ENCODE data around the gene PIK3CA. TPM values are rescaled to one million over a fixed set of nuclear protein-coding genes. Genes with fewer than 3 reads are reported as not detected.

The PIK3CA gene
- total RNA-seq, 4 donors from 2014 or later: 7.3 to 12.4 (median 10.9) TPM

DNA sequence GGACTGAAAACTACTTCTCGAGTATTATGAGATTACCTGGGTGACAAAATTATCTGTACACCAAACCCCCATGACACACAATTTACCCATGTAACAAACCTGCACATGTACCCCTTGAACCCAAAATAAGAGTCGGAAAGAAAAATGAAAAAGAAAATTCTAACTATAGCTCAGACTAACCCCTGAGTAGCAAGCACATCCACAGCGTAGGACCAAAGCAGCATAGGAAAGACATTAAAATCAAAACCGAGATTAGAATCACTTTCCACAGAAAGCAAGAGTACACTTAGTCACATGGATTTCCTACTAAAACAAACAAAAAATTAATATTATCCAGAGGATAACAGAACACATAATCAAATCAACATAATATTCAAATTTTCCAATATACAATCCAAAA is 6.3 kb upstream of the PIK3CA start:
- no peaks in the 10 kb centered on the region for H3K4me1 ChIP-seq
- no peak overlapping the region for H3K4me3 ChIP-seq
- H3K27ac ChIP-seq: no peak overlapping the region
- no peaks in the 10 kb centered on the region for H3K36me3 ChIP-seq
- no peaks in the 10 kb centered on the region for H3K27me3 ChIP-seq
- TF ChIP-seq POLR2A (IDR thresholded peaks at IDR 0.05): no peak
- TF ChIP-seq, protein P1, sequence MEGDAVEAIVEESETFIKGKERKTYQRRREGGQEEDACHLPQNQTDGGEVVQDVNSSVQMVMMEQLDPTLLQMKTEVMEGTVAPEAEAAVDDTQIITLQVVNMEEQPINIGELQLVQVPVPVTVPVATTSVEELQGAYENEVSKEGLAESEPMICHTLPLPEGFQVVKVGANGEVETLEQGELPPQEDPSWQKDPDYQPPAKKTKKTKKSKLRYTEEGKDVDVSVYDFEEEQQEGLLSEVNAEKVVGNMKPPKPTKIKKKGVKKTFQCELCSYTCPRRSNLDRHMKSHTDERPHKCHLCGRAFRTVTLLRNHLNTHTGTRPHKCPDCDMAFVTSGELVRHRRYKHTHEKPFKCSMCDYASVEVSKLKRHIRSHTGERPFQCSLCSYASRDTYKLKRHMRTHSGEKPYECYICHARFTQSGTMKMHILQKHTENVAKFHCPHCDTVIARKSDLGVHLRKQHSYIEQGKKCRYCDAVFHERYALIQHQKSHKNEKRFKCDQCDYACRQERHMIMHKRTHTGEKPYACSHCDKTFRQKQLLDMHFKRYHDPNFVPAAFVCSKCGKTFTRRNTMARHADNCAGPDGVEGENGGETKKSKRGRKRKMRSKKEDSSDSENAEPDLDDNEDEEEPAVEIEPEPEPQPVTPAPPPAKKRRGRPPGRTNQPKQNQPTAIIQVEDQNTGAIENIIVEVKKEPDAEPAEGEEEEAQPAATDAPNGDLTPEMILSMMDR (IDR thresholded peaks at IDR 0.05): no peak
- H3K9me3 ChIP-seq: no peaks in the 10 kb centered on the region
- DNase-seq: no peak

DNA sequence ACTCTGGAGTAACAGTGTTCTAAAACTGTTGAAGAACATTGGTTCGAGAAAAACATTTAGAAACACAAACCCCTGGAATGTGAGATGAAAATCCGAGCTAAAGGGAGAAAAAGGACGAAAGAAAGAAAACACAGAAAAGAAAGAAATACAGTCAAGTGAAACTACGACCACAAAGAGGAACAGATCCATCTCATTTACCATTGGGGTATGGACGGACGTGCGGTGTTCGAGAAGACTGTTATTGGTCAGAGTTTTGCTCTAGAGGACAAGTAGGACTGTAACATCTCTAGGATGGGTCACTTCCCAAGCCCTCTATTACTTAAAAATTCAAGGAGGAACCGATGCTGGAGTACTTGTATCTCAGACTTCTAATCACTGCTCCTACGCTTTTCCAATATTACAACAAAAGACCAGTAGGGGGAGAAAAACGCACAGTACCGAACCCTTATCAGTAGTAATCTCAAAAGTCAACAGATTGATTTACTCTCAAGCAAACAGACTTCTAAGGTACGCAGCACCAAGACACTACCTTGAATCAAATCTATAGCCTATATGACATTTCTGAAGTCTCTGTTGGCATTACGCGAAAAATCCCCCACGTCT is 1.1 kb upstream of the PIK3CA start:
- Histone ChIP-seq H3K27me3 (no peaks in the 10 kb centered on the region), H3K27ac (peak overlapping the region; percentile 97 to 99 (median 98)), H3K4me1 (peaks cover 0 to 18% (median 0%) of the 10 kb centered on the region in 4 donors), H3K36me3 (no peaks in the 10 kb centered on the region), H3K9me3 (no peaks in the 10 kb centered on the region), H3K4me3 (peak overlapping the region; percentile 87 to 92 (median 92))
- peak in 1 of 3 donors; percentile 35 for DNase-seq
- TF ChIP-seq, protein P1 (IDR thresholded peaks at IDR 0.05): peak; percentile 58 to 88 (median 74)
- no peak for TF ChIP-seq POLR2A (IDR thresholded peaks at IDR 0.05)

DNA sequence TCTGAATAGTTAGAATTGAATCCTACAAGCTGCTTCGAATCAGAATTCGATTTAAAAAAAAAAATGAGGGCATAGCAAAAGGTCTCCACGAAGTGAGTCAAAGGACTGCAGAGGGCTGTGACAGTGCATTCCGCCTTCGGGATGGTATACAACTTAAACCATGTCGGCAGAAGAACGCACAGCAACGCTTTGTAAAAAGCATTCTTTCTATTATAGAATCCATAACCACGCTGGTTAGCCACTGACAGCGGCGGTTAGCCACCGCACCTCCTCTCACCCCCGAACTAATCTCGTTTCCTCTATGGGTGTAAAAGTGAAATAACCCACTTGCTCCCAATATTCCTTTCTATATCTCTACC is 664 bp upstream of the PIK3CA start:
- Histone ChIP-seq H3K27ac (peak overlapping the region; percentile 97 to 99 (median 98)), H3K36me3 (no peaks in the 10 kb centered on the region), H3K27me3 (no peaks in the 10 kb centered on the region), H3K4me3 (peak overlapping the region; percentile 87 to 92 (median 92)), H3K9me3 (no peaks in the 10 kb centered on the region), H3K4me1 (peaks cover 0 to 19% (median 0%) of the 10 kb centered on the region in 4 donors)
- peak in 1 of 3 donors; percentile 60 for DNase-seq
- TF ChIP-seq, protein P1 (IDR thresholded peaks at IDR 0.05): no peak
- TF ChIP-seq POLR2A (IDR thresholded peaks at IDR 0.05): no peak

DNA sequence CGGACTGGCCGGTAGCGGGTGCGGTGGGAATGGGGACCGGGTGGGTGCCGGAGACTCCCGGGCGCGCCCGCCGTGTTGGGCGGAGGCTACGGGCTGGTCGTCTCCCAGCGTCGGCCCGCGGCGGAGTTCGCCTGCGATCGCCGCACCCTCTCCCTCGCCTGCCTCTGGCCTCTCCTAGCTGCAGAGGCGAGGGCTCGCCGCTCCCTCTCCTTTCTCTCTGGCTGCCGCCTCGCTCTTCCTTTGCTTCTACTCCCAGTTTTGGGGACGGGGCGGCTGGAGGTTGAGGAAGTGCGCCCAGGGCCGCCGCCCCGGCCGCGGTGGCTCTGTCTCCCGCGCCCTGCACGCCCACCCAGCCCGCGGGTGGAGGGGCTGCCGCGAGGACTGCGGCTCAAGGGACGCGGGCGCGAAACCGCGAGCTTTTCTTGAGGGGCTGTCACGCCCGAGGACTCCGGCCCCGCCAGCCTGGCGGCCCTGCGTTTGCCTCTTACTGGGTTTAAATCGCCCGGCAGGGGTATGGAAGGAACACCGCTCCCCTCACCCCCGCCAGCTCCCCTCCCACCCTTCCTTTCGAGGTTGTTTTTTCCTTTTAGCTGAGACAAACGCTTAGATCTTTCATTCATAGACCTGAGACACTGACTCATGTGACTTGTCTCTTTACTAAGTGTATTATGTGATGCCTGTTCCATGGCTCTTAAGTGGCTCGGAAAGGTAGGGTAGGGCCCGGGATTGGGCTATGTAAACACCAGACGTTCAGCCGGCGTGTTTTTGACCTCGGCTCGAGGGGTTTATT is 654 bp downstream of the PIK3CA start:
- TF ChIP-seq, protein P1 (IDR thresholded peaks at IDR 0.05): peak in 1 of 6 experiments; percentile 3
- peak in 1 of 2 donors; percentile 7 for TF ChIP-seq POLR2A (IDR thresholded peaks at IDR 0.05)
- Histone ChIP-seq H3K4me1 (peaks cover 0 to 19% (median 0%) of the 10 kb centered on the region in 4 donors), H3K4me3 (peak overlapping the region; percentile 87 to 92 (median 92)), H3K36me3 (no peaks in the 10 kb centered on the region), H3K27me3 (no peaks in the 10 kb centered on the region), H3K9me3 (no peaks in the 10 kb centered on the region), H3K27ac (peak overlapping the region; percentile 97 to 99 (median 98))
- DNase-seq: peak; percentile 46 to 81 (median 69)

DNA sequence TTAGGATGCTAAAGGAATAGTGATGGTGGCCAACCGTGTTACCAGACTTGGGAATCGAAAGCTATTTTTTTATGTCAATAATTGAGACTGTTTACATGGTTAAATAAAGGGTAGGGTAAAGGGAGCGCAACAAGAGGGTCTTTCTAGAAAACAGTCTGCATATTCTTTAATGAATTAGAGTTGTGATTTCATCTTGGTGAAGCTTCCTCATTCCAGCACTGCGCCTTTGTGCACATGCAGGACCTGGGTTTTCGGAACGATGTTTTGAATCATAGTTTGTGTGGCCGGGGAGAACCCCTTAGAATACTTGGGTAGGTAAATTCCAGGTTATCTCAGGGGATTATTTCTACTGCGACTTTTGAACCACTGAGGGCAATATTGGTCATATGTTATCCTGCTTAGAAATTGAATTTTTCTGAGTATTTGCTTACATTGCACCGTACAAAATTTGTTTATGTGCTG is 1.3 kb downstream of the PIK3CA start:
- TF ChIP-seq, protein P1 (IDR thresholded peaks at IDR 0.05): no peak
- no peak for TF ChIP-seq POLR2A (IDR thresholded peaks at IDR 0.05)
- Histone ChIP-seq H3K27ac (peak overlapping the region; percentile 97 to 99 (median 98)), H3K9me3 (no peaks in the 10 kb centered on the region), H3K27me3 (no peaks in the 10 kb centered on the region), H3K4me3 (peak overlapping the region; percentile 87 to 92 (median 92)), H3K36me3 (no peaks in the 10 kb centered on the region), H3K4me1 (peaks cover 0 to 19% (median 0%) of the 10 kb centered on the region in 4 donors)
- DNase-seq: peak in 1 of 3 donors; percentile 23
